Cardiac muscle cell (in vitro differentiated cells and primary cell): ENCODE measurements around the gene HBG2. TPM values are rescaled to one million over a fixed set of nuclear protein-coding genes. Genes with fewer than 3 reads are reported as not detected.
"Not testable (repeated sequence)": the region's sequence is repeated elsewhere in the genome, so short reads cannot be mapped to it uniquely, and the experiment has no call there.

Experiments
- DNase-seq, 2 donors: peaks; one replicate each; pipeline versions ENCODE4 v3.0.0 to v3.0.0-alpha.2; 2010 to 2017; ENCODE audit warnings: low read depth in 1 of 2, low spot score in 1 of 2
- H3K27ac ChIP-seq: fragments of 200-600 bp; sonication (generic); 2 replicates; pipeline ENCODE4 v1.5.1; 2016
- H3K27me3 ChIP-seq: fragments of 200-600 bp; sonication (generic); 2 replicates; pipeline ENCODE4 v1.6.0; 2016; ENCODE audit warnings: control low read depth
- H3K36me3 ChIP-seq: fragments of 200-600 bp; sonication (generic); 2 replicates; pipeline ENCODE4 v1.5.1; 2016; ENCODE audit warnings: control low read depth
- H3K4me1 ChIP-seq: fragments of 200-600 bp; sonication (generic); 2 replicates; pipeline ENCODE4 v1.8.1; 2017; ENCODE audit warnings: low read depth, mild to moderate bottlenecking, mixed run types
- H3K4me3 ChIP-seq: fragments of 200-600 bp; sonication (generic); 2 replicates; pipeline ENCODE4 v1.5.1; 2016; ENCODE audit warnings: mild to moderate bottlenecking
- H3K9me3 ChIP-seq: fragments of 200-600 bp; sonication (generic); 2 replicates; pipeline ENCODE4 v1.5.1; 2017; ENCODE audit warnings: low read depth, mild to moderate bottlenecking, control low read depth
- polyA plus RNA-seq: library from polyadenylated mRNA; unstranded; fragments of >200 nt; fragmentation: Nextera tagmentation; extraction: Ambion mirVana; gene quantifications from 2 replicates; pipeline ENCODE4 v1.2.1, GENCODE V29; 2016
- total RNA-seq: library from RNA; depleted of rRNA; stranded (reverse); fragments of >200 nt; gene quantifications from 2 replicates; pipeline ENCODE4 v1.2.3, GENCODE V29; 2016
- TF ChIP-seq, protein P1 (sequence below): IDR thresholded peaks from 2 replicates; pipeline ENCODE4 v1.5.1; 2012; ENCODE audit warnings: low read depth, mild to moderate bottlenecking, low read length

Gene HBG2
- total and polyA plus RNA-seq, 2 experiments from 2014 or later = not detected

DNA sequence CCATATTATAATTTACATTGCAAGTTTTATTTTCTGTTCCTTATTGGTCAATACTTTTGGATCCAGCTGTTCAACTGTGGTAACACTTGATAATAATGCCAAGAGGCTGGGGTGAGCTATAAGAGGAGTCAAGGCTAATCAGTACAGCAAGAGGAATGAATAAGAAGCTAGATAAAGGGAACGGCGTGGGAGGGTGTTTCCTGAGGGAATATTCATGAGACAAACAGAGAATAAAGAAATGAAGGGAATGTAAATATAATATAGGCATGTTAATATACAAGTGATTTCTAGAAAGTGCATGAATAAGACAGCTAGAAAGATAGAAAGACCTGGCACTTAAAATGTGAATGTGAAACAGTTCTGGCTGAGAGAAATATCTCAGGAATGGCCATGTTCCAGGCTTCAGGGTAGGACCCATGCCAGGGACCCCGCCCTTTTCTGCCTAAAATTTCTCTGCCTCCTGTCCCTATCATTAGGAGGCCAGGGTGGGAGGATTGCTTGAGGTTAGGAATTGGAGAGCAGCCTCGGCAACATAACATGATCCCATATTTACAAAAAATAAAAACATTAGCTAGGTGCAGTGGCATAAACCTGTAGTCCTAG lies 43.2 kb upstream of the HBG2 start:
- peak in 1 of 2 donors; percentile 47 for DNase-seq
- H3K4me3 ChIP-seq = no peak overlapping the region
- H3K27ac ChIP-seq = no peak overlapping the region
- TF ChIP-seq, protein P1, sequence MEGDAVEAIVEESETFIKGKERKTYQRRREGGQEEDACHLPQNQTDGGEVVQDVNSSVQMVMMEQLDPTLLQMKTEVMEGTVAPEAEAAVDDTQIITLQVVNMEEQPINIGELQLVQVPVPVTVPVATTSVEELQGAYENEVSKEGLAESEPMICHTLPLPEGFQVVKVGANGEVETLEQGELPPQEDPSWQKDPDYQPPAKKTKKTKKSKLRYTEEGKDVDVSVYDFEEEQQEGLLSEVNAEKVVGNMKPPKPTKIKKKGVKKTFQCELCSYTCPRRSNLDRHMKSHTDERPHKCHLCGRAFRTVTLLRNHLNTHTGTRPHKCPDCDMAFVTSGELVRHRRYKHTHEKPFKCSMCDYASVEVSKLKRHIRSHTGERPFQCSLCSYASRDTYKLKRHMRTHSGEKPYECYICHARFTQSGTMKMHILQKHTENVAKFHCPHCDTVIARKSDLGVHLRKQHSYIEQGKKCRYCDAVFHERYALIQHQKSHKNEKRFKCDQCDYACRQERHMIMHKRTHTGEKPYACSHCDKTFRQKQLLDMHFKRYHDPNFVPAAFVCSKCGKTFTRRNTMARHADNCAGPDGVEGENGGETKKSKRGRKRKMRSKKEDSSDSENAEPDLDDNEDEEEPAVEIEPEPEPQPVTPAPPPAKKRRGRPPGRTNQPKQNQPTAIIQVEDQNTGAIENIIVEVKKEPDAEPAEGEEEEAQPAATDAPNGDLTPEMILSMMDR = no peak
- no peaks in the 10 kb centered on the region for H3K4me1 ChIP-seq
- H3K36me3 ChIP-seq = no peaks in the 10 kb centered on the region
- no peaks in the 10 kb centered on the region for H3K9me3 ChIP-seq
- no peaks in the 10 kb centered on the region for H3K27me3 ChIP-seq

DNA sequence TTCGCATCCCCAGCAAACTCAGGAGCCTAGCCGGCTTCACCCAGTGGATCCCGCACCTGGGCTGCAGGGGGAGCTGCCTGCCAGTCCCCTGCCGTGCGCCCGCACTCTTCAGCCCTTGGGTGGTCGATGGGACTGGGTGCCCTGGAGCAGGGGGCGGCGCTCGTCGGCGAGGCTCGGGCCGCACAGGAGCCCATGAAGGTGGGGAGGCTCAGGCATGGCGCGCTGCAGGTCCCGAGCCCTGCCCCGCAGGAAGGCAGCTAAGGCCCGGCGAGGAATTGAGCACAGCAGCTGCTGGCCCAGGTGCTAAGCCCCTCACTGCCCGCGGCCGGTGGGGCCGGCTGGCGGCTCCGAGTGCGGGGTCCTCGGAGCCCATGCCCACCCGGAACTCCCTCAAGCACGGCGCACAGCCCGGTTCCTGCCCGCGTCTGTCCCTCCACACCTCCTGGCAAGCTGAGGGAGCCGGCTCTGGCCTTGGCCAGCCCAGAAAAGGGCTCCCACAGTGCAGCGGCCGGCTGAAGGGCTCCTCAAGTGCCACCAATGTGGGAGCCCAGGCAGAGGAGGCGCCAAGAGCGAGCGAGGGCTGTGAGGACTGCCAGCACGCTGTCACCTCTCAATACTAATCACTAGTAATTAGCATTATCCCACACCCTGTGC lies 39.9 kb upstream of the HBG2 start:
- not testable (repeated sequence) for H3K4me1 ChIP-seq, H3K36me3 ChIP-seq, H3K27me3 ChIP-seq, H3K27ac ChIP-seq, DNase-seq, H3K9me3 ChIP-seq, H3K4me3 ChIP-seq

DNA sequence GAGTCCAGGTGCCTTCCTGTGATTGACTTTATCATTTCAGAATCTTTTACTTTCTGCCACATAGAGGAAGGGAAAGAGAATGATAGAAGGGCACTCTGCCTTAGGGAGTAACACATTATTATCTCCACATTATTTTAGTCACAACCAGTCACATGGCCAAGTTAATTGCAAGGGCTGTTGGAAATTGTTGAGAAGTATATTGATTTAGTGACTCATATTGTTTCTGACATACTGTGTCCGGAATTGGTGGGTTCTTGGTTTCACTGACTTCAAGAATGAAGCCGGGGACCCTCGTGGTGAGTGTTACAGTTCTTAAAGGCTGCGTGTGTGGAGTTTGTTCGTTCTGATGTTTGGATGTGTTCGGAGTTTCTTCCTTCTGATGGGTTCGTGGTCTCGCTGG lies 38.4 kb upstream of the HBG2 start:
- no peaks in the 10 kb centered on the region for H3K4me1 ChIP-seq
- H3K36me3 ChIP-seq = no peaks in the 10 kb centered on the region
- TF ChIP-seq, protein P1 = no peak
- no peaks in the 10 kb centered on the region for H3K9me3 ChIP-seq
- no peak for DNase-seq
- no peak overlapping the region for H3K4me3 ChIP-seq
- H3K27me3 ChIP-seq = no peaks in the 10 kb centered on the region
- H3K27ac ChIP-seq = no peak overlapping the region

DNA sequence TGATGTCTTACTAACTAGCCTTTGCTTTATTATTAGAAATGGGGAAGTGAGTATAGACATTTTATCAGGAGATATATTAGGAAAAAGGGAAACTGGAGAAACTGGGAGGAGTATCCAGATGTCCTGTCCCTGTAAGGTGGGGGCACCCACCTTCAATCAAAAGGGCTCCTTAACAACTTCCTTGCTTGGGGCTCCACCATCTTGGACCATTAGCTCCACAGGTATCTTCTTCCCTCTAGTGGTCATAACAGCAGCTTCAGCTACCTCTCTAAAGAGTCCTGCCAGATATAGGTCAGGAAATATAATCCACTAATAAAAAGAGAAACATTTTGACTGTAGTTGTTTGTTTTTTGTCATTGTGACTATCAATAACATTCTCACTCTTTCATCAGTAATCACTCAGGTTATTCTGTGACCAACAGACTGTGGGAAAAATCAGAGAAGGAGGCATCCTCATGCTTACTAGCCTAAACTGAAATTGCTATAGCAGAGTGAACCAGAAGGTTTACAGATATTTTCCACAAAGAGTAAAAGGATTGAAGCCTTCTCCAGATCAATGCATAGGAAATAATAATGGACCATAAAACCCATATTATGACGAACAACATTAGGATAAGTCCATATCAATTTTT lies 36.7 kb upstream of the HBG2 start:
- Histone ChIP-seq H3K9me3 (no peaks in the 10 kb centered on the region), H3K4me1 (no peaks in the 10 kb centered on the region), H3K4me3 (no peak overlapping the region), H3K36me3 (no peaks in the 10 kb centered on the region), H3K27me3 (no peaks in the 10 kb centered on the region), H3K27ac (no peak overlapping the region)
- TF ChIP-seq, protein P1 = peak; percentile 75
- peak; percentile 23 to 55 for DNase-seq

DNA sequence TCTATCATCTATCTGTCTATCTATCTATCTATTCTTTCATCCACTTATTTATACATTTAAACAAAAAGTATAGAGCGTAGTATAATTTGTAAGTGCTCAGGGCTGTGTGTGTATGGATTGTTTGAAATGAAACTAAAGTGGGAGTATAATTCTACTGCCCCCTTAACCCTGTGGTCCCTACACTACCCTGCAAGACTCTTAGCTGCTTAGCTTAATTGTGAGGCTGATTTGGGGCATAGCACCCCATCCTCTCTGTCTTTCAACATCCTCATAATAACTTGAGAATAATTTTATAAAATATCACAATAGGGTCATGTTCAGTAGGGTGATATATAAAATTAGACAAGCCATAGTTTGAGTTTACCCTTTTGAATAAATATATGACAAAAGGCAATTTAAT lies 35.5 kb upstream of the HBG2 start:
- no peaks in the 10 kb centered on the region for H3K27me3 ChIP-seq
- DNase-seq = no peak
- no peaks in the 10 kb centered on the region for H3K4me1 ChIP-seq
- no peaks in the 10 kb centered on the region for H3K9me3 ChIP-seq
- H3K27ac ChIP-seq = no peak overlapping the region
- H3K4me3 ChIP-seq = no peak overlapping the region
- TF ChIP-seq, protein P1 = no peak
- H3K36me3 ChIP-seq = no peaks in the 10 kb centered on the region

DNA sequence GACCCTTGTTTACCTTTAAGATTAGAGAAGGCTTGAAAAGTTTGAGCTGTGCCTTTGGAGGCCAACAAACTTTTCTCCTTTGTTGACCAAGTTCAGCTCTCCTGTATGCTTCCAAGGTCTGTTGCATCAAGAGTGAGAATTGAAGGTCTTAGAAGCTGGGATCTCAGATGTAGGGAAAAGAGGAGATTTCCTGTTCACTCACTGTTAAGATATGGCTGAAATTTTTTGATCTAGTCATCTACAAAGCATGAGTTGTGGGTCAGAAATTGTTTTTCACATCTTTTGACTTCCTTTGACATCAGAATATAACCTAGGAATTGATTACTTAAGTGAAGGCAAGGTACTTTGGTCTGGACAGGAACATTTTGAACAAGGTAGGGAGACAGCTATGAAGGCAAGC lies 35.1 kb upstream of the HBG2 start:
- TF ChIP-seq, protein P1 = no peak
- no peak overlapping the region for H3K4me3 ChIP-seq
- H3K4me1 ChIP-seq = no peaks in the 10 kb centered on the region
- no peak overlapping the region for H3K27ac ChIP-seq
- H3K9me3 ChIP-seq = no peaks in the 10 kb centered on the region
- H3K36me3 ChIP-seq = no peaks in the 10 kb centered on the region
- H3K27me3 ChIP-seq = no peaks in the 10 kb centered on the region
- no peak for DNase-seq
